CD4-positive, alpha-beta T cell (primary cell): ENCODE measurements around the gene ECT2L. TPM values are rescaled to one million over a fixed set of nuclear protein-coding genes. Genes with fewer than 3 reads are reported as not detected.
A peak's percentile ranks its signal among the peaks of the same experiment; 100 is the strongest.

ENCODE experiments used
- ATAC-seq: fragments of 200-7000 bp; cut with Tn5 transposase; one replicate; pipeline ENCODE4 v1.10.0; 2022; ENCODE audit warnings: mild to moderate bottlenecking; ENCODE audit not compliant: poor library complexity
- CTCF ChIA-PET: fragments of 350-600 bp; sonication (Branson Sonifier 250); formaldehyde crosslinking; loops from one replicate; lab custom pipeline; 2021; ENCODE audit warnings: antibody characterized with exemption, inconsistent platforms; lab: Charles Lee
- POLR2A ChIA-PET: fragments of 350-600 bp; sonication (Branson Sonifier 250); formaldehyde crosslinking; loops from one replicate; lab custom pipeline; 2021; ENCODE audit warnings: antibody characterized with exemption, inconsistent platforms; lab: Charles Lee
- DNase-seq, 14 experiments: peaks; one replicate each; pipeline ENCODE4 v3.0.0-alpha.2; 2013 to 2020; ENCODE audit warnings: mixed read lengths in 2 of 14
- H3K27ac ChIP-seq, 2 donors: one replicate each; pipeline versions ENCODE4 v1.5.1 to v1.7.0; 2013; ENCODE audit warnings: low read length in 2 of 2, low read depth in 1 of 2, mild to moderate bottlenecking in 1 of 2
- H3K27me3 ChIP-seq, 2 experiments: 1 replicate in 1 of 2; 2 replicates in 1 of 2; pipeline versions ENCODE4 v1.6.1 to v1.7.0; 2013; ENCODE audit warnings: low read length in 2 of 2, control low read depth in 1 of 2, mild to moderate bottlenecking in 1 of 2, moderate library complexity in 1 of 2; ENCODE audit not compliant: insufficient read depth in 2 of 2, control insufficient read depth in 1 of 2
- H3K36me3 ChIP-seq: one replicate; pipeline ENCODE4 v1.6.1; 2013; ENCODE audit warnings: low read length, control low read depth; ENCODE audit not compliant: insufficient read depth
- H3K4me1 ChIP-seq: one replicate; pipeline ENCODE4 v1.6.1; 2013; ENCODE audit warnings: low read length, control low read depth; ENCODE audit not compliant: insufficient read depth
- H3K4me3 ChIP-seq: one replicate; pipeline ENCODE4 v1.5.1; 2013; ENCODE audit warnings: mild to moderate bottlenecking, low read length, moderate library complexity
- H3K9me3 ChIP-seq, 2 experiments: 1 replicate in 1 of 2; 2 replicates in 1 of 2; pipeline versions ENCODE4 v1.6.1 to v1.7.0; 2013; ENCODE audit warnings: low read length in 2 of 2, mild to moderate bottlenecking in 2 of 2, control low read depth in 1 of 2, moderate library complexity in 1 of 2; ENCODE audit not compliant: control insufficient read depth in 1 of 2, insufficient read depth in 1 of 2
- H3K27ac Mint-ChIP-seq: one replicate; pipeline ENCODE4 v1.8.0; 2020; ENCODE audit warnings: mixed read lengths
- H3K27me3 Mint-ChIP-seq: one replicate; pipeline ENCODE4 v1.8.0; 2021; ENCODE audit warnings: mixed read lengths
- H3K36me3 Mint-ChIP-seq: one replicate; pipeline ENCODE4 v1.8.0; 2021; ENCODE audit warnings: low read depth, mixed read lengths
- H3K4me1 Mint-ChIP-seq: one replicate; pipeline ENCODE4 v1.8.0; 2021; ENCODE audit warnings: low read depth, mixed read lengths
- H3K4me3 Mint-ChIP-seq: one replicate; pipeline ENCODE4 v1.8.0; 2020; ENCODE audit warnings: mild to moderate bottlenecking, mixed read lengths
- H3K9me3 Mint-ChIP-seq: one replicate; pipeline ENCODE4 v1.8.0; 2020; ENCODE audit warnings: mixed read lengths
- intact Hi-C, 2 experiments: fragments of 100-400 bp; cut with DNase I in 1 of 2; cut with micrococcal nuclease in 1 of 2; formaldehyde crosslinking; loops; one replicate each; pipeline versions ENCODE4 v1.15.1 to v1.9.0; 2023 to 2025; cut with DNase I, micrococcal nuclease
- total RNA-seq, 174 experiments: library from RNA in 2 of 174; stranded (reverse) in 2 of 174; gene quantifications; one replicate each; pipeline ENCODE4 v1.2.3 and lab custom pipeline; 2021 to 2026
- TF ChIP-seq, protein P1 (sequence below): fragments of 200-600 bp; IDR thresholded peaks from one replicate; pipeline ENCODE4 v1.8.0; 2022; ENCODE audit warnings: antibody characterized with exemption, mild to moderate bottlenecking

ECT2L gene
- total RNA-seq, 2 experiments from 2014 or later = not detected

DNA sequence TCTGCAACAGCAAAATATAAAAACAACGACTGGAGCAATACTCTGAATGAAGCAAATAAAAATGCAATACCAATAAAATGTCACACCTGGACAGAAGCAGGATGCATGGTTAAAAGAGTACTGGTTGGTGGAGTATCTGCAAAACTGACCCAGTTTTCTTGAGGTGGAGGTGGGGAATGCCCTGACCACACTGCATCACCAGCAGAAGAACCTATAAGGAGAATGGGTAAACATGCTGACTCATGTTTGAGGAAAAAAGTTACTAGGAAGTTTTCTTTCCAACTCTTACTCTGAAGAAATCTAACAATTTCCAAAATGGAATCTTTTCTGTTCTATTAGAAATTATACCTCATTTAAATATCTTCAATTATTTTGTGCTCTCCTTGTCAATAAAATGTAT lies 148.5 kb downstream of the ECT2L start:
- TF ChIP-seq, protein P1, sequence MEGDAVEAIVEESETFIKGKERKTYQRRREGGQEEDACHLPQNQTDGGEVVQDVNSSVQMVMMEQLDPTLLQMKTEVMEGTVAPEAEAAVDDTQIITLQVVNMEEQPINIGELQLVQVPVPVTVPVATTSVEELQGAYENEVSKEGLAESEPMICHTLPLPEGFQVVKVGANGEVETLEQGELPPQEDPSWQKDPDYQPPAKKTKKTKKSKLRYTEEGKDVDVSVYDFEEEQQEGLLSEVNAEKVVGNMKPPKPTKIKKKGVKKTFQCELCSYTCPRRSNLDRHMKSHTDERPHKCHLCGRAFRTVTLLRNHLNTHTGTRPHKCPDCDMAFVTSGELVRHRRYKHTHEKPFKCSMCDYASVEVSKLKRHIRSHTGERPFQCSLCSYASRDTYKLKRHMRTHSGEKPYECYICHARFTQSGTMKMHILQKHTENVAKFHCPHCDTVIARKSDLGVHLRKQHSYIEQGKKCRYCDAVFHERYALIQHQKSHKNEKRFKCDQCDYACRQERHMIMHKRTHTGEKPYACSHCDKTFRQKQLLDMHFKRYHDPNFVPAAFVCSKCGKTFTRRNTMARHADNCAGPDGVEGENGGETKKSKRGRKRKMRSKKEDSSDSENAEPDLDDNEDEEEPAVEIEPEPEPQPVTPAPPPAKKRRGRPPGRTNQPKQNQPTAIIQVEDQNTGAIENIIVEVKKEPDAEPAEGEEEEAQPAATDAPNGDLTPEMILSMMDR = no peak
- intact Hi-C loops = no loop called here
- H3K36me3 Mint-ChIP-seq = peaks cover 76% of the 10 kb centered on the region
- H3K27me3 Mint-ChIP-seq = no peaks in the 10 kb centered on the region
- H3K27ac ChIP-seq = no peak overlapping the region
- no peaks in the 10 kb centered on the region for H3K27me3 ChIP-seq
- H3K9me3 ChIP-seq = no peaks in the 10 kb centered on the region
- no peaks in the 10 kb centered on the region for H3K9me3 Mint-ChIP-seq
- H3K27ac Mint-ChIP-seq = peak overlapping the region; percentile 42
- DNase-seq = peak in 4 of 14 experiments; percentile 10 to 77 (median 61)
- CTCF ChIA-PET = no interaction called here
- ATAC-seq = peak; percentile 59
- no peak overlapping the region for H3K4me3 Mint-ChIP-seq
- POLR2A ChIA-PET = no interaction called here
- H3K4me1 ChIP-seq = peaks cover 7% of the 10 kb centered on the region
- peaks cover 51% of the 10 kb centered on the region for H3K36me3 ChIP-seq
- H3K4me1 Mint-ChIP-seq = peaks cover 37% of the 10 kb centered on the region
- H3K4me3 ChIP-seq = no peak overlapping the region

DNA sequence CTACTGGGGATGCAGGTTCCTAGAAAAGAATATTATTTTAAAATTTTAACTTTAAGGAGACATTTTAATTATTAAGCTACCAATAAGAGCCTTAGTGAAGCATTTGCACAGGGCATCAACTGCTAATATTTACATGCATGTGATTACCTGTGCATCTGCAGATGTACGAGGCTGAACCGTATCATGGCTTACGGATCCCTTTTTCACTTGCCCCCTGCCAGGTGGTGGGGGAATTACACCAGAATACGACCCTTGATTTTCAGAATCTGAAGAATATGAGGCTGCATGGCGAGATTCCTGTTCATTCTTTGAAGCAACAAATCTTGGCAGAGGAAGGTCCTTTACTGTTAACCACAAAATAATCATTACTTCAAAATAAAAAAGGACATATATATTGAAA lies 149.5 kb downstream of the ECT2L start:
- intact Hi-C loops = loop anchor here in 1 of 2 experiments (5.0 kb wide), 1 partner anchor 42 kb away; the partner anchor contains the start of gene REPS1
- H3K4me1 ChIP-seq = peaks cover 8% of the 10 kb centered on the region
- Mint-ChIP-seq H3K4me3 (no peak overlapping the region), H3K36me3 (peaks cover 66% of the 10 kb centered on the region), H3K27ac (no peak overlapping the region), H3K9me3 (no peaks in the 10 kb centered on the region), H3K27me3 (no peaks in the 10 kb centered on the region), H3K4me1 (peaks cover 44% of the 10 kb centered on the region)
- H3K4me3 ChIP-seq = no peak overlapping the region
- no peak overlapping the region for H3K27ac ChIP-seq
- H3K9me3 ChIP-seq = no peaks in the 10 kb centered on the region
- peaks cover 44% of the 10 kb centered on the region for H3K36me3 ChIP-seq
- CTCF ChIA-PET = no interaction called here
- TF ChIP-seq, protein P1 = no peak
- POLR2A ChIA-PET = no interaction called here
- H3K27me3 ChIP-seq = no peaks in the 10 kb centered on the region
- ATAC-seq (no peak), DNase-seq (peak in 3 of 14 experiments; percentile 4 to 25 (median 23))

DNA sequence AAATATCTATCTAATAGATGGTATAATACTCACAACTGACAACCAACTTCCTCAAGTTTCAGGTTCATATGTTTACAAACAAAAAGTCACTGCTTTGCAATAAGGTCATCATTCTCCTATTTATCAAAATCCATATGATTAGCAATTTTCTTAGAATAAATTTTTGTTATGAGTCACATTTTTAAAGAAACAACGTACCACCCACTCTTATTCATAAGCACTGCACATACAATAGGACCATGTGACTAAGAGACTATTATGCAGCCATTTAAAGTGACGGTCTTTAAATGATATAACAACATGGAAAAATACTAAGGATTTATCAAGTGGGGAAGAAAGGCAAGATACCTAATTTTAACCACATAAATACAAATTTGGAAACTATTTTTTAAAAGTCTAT lies 152.1 kb downstream of the ECT2L start:
- H3K4me1 ChIP-seq = peaks cover 8% of the 10 kb centered on the region

More for the DNA sequence above, 152.1 kb downstream of the ECT2L start:
- no peak overlapping the region for H3K27ac ChIP-seq
- ChIA-PET POLR2A (no interaction called here), CTCF (interaction anchor here (0.9 kb wide), 1 partner anchor 40 kb away, joined by 3 read pairs; the partner anchor contains the start of gene REPS1)
- DNase-seq = no peak
- H3K4me1 Mint-ChIP-seq = peaks cover 61% of the 10 kb centered on the region
- no peak overlapping the region for H3K4me3 ChIP-seq
- peak overlapping the region; percentile 55 for H3K27ac Mint-ChIP-seq
- no peaks in the 10 kb centered on the region for H3K9me3 Mint-ChIP-seq
- intact Hi-C loops = loop anchor here in 1 of 2 experiments (5.0 kb wide), 1 partner anchor 39 kb away; the partner anchor contains the start of gene REPS1
- no peaks in the 10 kb centered on the region for H3K27me3 Mint-ChIP-seq
- H3K9me3 ChIP-seq = no peaks in the 10 kb centered on the region
- H3K36me3 Mint-ChIP-seq = peaks cover 41% of the 10 kb centered on the region
- TF ChIP-seq, protein P1 = no peak
- ATAC-seq = no peak
- no peaks in the 10 kb centered on the region for H3K27me3 ChIP-seq
- peaks cover 31% of the 10 kb centered on the region for H3K36me3 ChIP-seq
- H3K4me3 Mint-ChIP-seq = no peak overlapping the region
